Measurements from ENCODE around the gene CDKAL1. TPM values are rescaled to one million over a fixed set of nuclear protein-coding genes. Genes with fewer than 3 reads are reported as not detected.

The CDKAL1 gene
- total RNA-seq, 1 experiment from 2014 or later = 20.6 TPM

DNA sequence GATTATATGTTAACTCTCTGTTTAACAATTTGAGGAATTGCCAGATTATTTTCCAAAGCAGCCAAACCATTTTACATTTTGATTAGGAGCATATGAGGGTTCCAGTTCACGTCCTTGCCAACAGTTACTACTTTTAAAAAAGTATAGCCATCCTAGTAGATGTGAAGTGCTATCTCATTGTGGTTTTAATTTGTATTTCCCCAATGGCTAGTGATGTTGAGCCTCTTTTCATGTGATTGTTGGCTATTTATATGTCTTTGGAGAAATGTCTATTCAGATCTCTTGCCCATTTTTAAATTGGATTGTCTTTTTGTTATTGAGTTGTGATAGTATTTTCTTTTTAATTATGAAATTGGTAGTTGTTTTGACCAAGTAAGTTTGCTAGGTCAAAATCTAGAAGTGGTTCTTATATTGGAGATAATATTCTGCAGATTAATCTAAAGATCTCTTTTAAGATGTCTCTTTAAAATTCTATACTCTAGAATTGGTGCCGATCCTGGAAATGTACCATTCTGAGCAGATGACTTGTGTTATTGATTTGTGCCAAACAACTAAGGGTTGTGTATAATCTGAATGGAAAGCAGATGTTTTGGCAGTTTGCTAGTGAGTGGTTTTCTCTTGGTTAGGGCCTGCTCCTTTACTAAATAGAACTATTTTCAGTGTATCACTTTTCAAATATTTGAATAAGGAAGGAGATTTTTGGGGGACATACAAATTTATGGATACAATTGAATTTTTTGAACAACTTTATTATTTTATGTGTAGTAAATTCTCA is 99.5 kb downstream of the CDKAL1 start:
- POLR2A ChIA-PET = no interaction called here
- TF ChIP-seq TP53 (CRISPR knock-in tag; IDR thresholded peaks at IDR 0.05) = no peak
- TF ChIP-seq TEAD4 (CRISPR knock-in tag; IDR thresholded peaks at IDR 0.05) = no peak
- TF ChIP-seq JUN (CRISPR knock-in tag; IDR thresholded peaks at IDR 0.05) = no peak
- TF ChIP-seq, protein P1, sequence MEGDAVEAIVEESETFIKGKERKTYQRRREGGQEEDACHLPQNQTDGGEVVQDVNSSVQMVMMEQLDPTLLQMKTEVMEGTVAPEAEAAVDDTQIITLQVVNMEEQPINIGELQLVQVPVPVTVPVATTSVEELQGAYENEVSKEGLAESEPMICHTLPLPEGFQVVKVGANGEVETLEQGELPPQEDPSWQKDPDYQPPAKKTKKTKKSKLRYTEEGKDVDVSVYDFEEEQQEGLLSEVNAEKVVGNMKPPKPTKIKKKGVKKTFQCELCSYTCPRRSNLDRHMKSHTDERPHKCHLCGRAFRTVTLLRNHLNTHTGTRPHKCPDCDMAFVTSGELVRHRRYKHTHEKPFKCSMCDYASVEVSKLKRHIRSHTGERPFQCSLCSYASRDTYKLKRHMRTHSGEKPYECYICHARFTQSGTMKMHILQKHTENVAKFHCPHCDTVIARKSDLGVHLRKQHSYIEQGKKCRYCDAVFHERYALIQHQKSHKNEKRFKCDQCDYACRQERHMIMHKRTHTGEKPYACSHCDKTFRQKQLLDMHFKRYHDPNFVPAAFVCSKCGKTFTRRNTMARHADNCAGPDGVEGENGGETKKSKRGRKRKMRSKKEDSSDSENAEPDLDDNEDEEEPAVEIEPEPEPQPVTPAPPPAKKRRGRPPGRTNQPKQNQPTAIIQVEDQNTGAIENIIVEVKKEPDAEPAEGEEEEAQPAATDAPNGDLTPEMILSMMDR (IDR thresholded peaks at IDR 0.05) = no peak
- TF ChIP-seq, protein P2, sequence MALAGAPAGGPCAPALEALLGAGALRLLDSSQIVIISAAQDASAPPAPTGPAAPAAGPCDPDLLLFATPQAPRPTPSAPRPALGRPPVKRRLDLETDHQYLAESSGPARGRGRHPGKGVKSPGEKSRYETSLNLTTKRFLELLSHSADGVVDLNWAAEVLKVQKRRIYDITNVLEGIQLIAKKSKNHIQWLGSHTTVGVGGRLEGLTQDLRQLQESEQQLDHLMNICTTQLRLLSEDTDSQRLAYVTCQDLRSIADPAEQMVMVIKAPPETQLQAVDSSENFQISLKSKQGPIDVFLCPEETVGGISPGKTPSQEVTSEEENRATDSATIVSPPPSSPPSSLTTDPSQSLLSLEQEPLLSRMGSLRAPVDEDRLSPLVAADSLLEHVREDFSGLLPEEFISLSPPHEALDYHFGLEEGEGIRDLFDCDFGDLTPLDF (CRISPR knock-in tag; IDR thresholded peaks at IDR 0.05) = no peak
- TF ChIP-seq, protein P3, sequence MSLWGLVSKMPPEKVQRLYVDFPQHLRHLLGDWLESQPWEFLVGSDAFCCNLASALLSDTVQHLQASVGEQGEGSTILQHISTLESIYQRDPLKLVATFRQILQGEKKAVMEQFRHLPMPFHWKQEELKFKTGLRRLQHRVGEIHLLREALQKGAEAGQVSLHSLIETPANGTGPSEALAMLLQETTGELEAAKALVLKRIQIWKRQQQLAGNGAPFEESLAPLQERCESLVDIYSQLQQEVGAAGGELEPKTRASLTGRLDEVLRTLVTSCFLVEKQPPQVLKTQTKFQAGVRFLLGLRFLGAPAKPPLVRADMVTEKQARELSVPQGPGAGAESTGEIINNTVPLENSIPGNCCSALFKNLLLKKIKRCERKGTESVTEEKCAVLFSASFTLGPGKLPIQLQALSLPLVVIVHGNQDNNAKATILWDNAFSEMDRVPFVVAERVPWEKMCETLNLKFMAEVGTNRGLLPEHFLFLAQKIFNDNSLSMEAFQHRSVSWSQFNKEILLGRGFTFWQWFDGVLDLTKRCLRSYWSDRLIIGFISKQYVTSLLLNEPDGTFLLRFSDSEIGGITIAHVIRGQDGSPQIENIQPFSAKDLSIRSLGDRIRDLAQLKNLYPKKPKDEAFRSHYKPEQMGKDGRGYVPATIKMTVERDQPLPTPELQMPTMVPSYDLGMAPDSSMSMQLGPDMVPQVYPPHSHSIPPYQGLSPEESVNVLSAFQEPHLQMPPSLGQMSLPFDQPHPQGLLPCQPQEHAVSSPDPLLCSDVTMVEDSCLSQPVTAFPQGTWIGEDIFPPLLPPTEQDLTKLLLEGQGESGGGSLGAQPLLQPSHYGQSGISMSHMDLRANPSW (CRISPR knock-in tag; conservative IDR thresholded peaks at IDR 0.05; ENCODE audit: low read depth) = no peak
- TF ChIP-seq, protein P4, sequence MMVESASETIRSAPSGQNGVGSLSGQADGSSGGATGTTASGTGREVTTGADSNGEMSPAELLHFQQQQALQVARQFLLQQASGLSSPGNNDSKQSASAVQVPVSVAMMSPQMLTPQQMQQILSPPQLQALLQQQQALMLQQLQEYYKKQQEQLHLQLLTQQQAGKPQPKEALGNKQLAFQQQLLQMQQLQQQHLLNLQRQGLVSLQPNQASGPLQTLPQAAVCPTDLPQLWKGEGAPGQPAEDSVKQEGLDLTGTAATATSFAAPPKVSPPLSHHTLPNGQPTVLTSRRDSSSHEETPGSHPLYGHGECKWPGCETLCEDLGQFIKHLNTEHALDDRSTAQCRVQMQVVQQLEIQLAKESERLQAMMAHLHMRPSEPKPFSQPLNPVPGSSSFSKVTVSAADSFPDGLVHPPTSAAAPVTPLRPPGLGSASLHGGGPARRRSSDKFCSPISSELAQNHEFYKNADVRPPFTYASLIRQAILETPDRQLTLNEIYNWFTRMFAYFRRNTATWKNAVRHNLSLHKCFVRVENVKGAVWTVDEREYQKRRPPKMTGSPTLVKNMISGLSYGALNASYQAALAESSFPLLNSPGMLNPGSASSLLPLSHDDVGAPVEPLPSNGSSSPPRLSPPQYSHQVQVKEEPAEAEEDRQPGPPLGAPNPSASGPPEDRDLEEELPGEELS (CRISPR knock-in tag; IDR thresholded peaks at IDR 0.05) = no peak
- TF ChIP-seq ATF1 (CRISPR knock-in tag; IDR thresholded peaks at IDR 0.05) = no peak
- TF ChIP-seq, protein P5, sequence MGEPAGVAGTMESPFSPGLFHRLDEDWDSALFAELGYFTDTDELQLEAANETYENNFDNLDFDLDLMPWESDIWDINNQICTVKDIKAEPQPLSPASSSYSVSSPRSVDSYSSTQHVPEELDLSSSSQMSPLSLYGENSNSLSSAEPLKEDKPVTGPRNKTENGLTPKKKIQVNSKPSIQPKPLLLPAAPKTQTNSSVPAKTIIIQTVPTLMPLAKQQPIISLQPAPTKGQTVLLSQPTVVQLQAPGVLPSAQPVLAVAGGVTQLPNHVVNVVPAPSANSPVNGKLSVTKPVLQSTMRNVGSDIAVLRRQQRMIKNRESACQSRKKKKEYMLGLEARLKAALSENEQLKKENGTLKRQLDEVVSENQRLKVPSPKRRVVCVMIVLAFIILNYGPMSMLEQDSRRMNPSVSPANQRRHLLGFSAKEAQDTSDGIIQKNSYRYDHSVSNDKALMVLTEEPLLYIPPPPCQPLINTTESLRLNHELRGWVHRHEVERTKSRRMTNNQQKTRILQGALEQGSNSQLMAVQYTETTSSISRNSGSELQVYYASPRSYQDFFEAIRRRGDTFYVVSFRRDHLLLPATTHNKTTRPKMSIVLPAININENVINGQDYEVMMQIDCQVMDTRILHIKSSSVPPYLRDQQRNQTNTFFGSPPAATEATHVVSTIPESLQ (CRISPR knock-in tag; IDR thresholded peaks at IDR 0.05) = no peak
- TF ChIP-seq, protein P6, sequence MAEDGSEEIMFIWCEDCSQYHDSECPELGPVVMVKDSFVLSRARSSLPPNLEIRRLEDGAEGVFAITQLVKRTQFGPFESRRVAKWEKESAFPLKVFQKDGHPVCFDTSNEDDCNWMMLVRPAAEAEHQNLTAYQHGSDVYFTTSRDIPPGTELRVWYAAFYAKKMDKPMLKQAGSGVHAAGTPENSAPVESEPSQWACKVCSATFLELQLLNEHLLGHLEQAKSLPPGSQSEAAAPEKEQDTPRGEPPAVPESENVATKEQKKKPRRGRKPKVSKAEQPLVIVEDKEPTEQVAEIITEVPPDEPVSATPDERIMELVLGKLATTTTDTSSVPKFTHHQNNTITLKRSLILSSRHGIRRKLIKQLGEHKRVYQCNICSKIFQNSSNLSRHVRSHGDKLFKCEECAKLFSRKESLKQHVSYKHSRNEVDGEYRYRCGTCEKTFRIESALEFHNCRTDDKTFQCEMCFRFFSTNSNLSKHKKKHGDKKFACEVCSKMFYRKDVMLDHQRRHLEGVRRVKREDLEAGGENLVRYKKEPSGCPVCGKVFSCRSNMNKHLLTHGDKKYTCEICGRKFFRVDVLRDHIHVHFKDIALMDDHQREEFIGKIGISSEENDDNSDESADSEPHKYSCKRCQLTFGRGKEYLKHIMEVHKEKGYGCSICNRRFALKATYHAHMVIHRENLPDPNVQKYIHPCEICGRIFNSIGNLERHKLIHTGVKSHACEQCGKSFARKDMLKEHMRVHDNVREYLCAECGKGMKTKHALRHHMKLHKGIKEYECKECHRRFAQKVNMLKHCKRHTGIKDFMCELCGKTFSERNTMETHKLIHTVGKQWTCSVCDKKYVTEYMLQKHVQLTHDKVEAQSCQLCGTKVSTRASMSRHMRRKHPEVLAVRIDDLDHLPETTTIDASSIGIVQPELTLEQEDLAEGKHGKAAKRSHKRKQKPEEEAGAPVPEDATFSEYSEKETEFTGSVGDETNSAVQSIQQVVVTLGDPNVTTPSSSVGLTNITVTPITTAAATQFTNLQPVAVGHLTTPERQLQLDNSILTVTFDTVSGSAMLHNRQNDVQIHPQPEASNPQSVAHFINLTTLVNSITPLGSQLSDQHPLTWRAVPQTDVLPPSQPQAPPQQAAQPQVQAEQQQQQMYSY (CRISPR knock-in tag; IDR thresholded peaks at IDR 0.05) = no peak
- TF ChIP-seq, protein P7, sequence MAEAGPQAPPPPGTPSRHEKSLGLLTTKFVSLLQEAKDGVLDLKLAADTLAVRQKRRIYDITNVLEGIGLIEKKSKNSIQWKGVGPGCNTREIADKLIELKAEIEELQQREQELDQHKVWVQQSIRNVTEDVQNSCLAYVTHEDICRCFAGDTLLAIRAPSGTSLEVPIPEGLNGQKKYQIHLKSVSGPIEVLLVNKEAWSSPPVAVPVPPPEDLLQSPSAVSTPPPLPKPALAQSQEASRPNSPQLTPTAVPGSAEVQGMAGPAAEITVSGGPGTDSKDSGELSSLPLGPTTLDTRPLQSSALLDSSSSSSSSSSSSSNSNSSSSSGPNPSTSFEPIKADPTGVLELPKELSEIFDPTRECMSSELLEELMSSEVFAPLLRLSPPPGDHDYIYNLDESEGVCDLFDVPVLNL (CRISPR knock-in tag; IDR thresholded peaks at IDR 0.05; ENCODE audit: borderline replicate concordance, low read depth) = no peak
- TF ChIP-seq, protein P8, sequence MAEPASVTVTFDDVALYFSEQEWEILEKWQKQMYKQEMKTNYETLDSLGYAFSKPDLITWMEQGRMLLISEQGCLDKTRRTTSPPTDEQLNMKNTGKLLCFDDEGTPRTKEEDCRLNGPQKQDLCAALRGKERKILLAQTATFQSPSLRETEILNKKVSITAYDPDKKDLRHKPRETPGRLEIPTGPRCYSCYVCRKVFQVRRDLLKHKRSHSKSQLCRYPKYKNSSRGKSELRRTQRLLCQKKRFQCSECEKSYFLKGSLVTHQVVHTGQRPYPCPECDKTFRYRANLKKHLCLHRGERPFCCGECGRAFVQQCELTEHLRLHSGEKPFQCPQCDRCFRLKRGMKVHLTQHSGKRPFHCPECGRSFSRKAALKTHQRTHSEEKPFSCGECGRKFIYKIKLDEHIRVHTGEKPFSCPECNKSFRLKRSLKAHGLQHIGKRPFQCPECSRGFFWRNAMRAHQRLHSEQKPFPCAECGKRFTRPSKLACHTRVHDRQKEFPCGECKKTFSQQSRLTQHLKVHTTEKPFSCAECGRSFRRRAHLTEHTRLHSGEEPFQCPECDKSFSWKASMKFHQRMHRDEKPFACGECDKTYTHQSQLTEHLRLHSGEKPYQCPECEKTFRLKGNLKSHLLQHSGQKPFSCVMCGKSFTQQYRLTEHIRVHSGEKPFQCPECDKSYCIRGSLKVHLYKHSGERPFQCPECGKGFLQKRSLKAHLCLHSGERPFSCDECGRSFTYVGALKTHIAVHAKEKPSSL (CRISPR knock-in tag; conservative IDR thresholded peaks at IDR 0.05) = no peak
- no peak for TF ChIP-seq TEAD1 (CRISPR knock-in tag; IDR thresholded peaks at IDR 0.05)
- TF ChIP-seq, protein P9, sequence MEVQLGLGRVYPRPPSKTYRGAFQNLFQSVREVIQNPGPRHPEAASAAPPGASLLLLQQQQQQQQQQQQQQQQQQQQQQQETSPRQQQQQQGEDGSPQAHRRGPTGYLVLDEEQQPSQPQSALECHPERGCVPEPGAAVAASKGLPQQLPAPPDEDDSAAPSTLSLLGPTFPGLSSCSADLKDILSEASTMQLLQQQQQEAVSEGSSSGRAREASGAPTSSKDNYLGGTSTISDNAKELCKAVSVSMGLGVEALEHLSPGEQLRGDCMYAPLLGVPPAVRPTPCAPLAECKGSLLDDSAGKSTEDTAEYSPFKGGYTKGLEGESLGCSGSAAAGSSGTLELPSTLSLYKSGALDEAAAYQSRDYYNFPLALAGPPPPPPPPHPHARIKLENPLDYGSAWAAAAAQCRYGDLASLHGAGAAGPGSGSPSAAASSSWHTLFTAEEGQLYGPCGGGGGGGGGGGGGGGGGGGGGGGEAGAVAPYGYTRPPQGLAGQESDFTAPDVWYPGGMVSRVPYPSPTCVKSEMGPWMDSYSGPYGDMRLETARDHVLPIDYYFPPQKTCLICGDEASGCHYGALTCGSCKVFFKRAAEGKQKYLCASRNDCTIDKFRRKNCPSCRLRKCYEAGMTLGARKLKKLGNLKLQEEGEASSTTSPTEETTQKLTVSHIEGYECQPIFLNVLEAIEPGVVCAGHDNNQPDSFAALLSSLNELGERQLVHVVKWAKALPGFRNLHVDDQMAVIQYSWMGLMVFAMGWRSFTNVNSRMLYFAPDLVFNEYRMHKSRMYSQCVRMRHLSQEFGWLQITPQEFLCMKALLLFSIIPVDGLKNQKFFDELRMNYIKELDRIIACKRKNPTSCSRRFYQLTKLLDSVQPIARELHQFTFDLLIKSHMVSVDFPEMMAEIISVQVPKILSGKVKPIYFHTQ (CRISPR knock-in tag; IDR thresholded peaks at IDR 0.05) = no peak

More for the DNA sequence above, 99.5 kb downstream of the CDKAL1 start:
- no peaks in the 10 kb centered on the region for H3K9me3 Mint-ChIP-seq
- no peaks in the 10 kb centered on the region for H3K27me3 Mint-ChIP-seq (ENCODE audit: low read depth)
- H3K4me3 Mint-ChIP-seq = no peak overlapping the region
- no peak for DNase-seq (ENCODE audit: low spot score)
- no peaks in the 10 kb centered on the region for H3K36me3 Mint-ChIP-seq
- peaks cover 32% of the 10 kb centered on the region for H3K4me1 Mint-ChIP-seq
- CTCF ChIA-PET = no interaction called here
- no peak overlapping the region for H3K27ac Mint-ChIP-seq
- no peak for ATAC-seq
